ENCODE data around the gene ZDHHC14. TPM values are rescaled to one million over a fixed set of nuclear protein-coding genes. Genes with fewer than 3 reads are reported as not detected.

Gene ZDHHC14
- total and polyA plus RNA-seq, 7 donors: 2.5 to 14.6 (median 4.3) TPM

DNA sequence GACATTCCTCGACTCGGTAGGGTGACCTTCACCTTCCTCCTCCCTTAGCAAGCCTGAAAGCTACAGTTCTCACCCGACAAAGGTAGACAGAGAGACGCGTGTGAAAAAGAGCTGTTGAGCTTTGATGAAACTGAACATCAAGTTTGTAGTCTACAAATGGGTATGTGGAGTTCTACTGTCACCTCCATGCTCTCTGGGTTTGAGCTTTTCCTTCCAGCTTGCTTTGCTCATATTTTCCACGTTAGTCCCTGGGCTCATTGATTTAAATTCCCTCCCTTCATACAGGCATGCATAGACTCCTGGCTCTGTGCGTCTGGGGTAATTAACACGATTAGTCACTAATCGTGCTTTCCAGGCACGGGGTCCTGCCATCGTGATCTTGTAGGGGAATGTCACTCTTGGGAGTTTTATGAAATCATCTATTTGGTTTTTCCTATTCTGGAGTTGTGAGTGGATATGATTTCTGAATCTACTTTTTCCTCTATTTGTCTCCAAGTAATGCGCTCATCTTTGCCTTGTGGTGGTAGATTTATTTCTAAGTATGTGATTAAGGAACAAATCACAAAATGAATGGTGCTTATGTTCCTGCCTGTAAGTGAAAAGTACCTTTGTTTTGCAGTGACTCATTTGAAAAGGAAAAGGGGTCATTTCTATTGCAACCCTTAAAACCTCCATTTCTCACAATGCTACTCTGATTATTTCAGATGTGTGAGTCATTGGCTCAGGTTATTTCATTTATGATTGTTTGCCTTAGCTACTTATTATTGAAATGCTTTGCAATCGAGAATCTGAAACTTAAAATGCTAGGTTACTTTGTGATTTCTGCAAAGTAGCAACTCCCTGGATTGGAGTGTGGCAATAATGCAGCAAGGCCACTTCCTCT lies 154.6 kb downstream of the ZDHHC14 start:
- no peaks in the 10 kb centered on the region for H3K27me3 ChIP-seq (ENCODE audit: insufficient read depth in 3 of 3, low read length in 2 of 3)
- TF ChIP-seq CTCF (IDR thresholded peaks at IDR 0.05): no peak
- H3K4me1 ChIP-seq: peaks cover 65% of the 10 kb centered on the region
- H3K36me3 ChIP-seq (ENCODE audit: insufficient read depth in 1 of 2, low read depth in 1 of 2): no peaks in the 10 kb centered on the region
- H3K27ac ChIP-seq: peak overlapping the region; percentile 20
- no peak for ATAC-seq
- no peaks in the 10 kb centered on the region for H3K9me3 ChIP-seq
- intact Hi-C loops (cut with DNase I): loop anchor here in 1 of 2 donors (5.0 kb wide), 1 partner anchor 98 kb away; no protein-coding TSS in a partner anchor
- WGBS, 3 donors: 33 to 44% (median 36%) methylated on average over 13 of the region's 13 CpGs
- no peak for DNase-seq
- H3K4me3 ChIP-seq: no peak overlapping the region

GRCh38 chr6:157536223-157536545 lies 155.2 kb downstream of the ZDHHC14 start:
- Histone ChIP-seq H3K36me3 (ENCODE audit: insufficient read depth in 1 of 2, low read depth in 1 of 2) (no peaks in the 10 kb centered on the region), H3K9me3 (no peaks in the 10 kb centered on the region), H3K27ac (peak overlapping the region; percentile 20), H3K4me3 (no peak overlapping the region), H3K4me1 (peaks cover 68% of the 10 kb centered on the region), H3K27me3 (ENCODE audit: insufficient read depth in 3 of 3, low read length in 2 of 3) (no peaks in the 10 kb centered on the region)
- intact Hi-C loops (cut with DNase I): loop anchor here in 1 of 2 donors (5.0 kb wide), 1 partner anchor 99 kb away; no protein-coding TSS in a partner anchor
- no peak for DNase-seq
- no peak for ATAC-seq
- WGBS, 3 donors: 23 to 39% (median 24%) methylated on average over 2 of the region's 2 CpGs
- TF ChIP-seq CTCF (IDR thresholded peaks at IDR 0.05): no peak

DNA sequence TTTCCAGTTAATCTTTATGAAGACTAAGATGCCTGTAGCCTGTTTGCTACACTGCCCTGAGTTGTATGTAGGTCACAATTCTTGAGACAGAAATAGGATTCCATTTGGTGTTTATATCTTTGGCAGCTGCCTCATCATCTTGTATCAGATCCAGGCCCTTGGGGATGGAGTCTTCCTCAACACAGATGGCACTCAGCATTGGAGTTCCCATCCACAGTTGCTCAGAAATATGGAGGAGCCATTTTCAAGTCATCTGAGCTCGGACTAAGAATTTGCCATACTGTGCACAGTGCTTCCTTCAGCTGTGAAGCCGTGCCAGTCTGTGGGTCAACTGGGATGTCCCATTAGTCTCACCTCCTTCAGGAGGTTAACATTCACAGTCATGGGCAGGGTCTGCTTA lies 156.6 kb downstream of the ZDHHC14 start:
- Histone ChIP-seq H3K9me3 (no peaks in the 10 kb centered on the region), H3K4me1 (peaks cover 75% of the 10 kb centered on the region), H3K27ac (peak overlapping the region; percentile 77), H3K27me3 (ENCODE audit: insufficient read depth in 3 of 3, low read length in 2 of 3) (no peaks in the 10 kb centered on the region), H3K36me3 (ENCODE audit: insufficient read depth in 1 of 2, low read depth in 1 of 2) (no peaks in the 10 kb centered on the region), H3K4me3 (no peak overlapping the region)
- ATAC-seq (peak; percentile 58 to 76 (median 74)), DNase-seq (no peak)
- no peak for TF ChIP-seq CTCF (IDR thresholded peaks at IDR 0.05)
- intact Hi-C loops (cut with DNase I): loop anchor here in 1 of 2 donors (5.0 kb wide), 1 partner anchor 100 kb away; no protein-coding TSS in a partner anchor
- WGBS, 3 donors: 28 to 67% (median 33%) methylated on average over 2 of the region's 2 CpGs

- 79 to 97% (median 87%) methylated on average over 5 of the region's 5 CpGs for WGBS, 3 donors
- H3K4me1 ChIP-seq: peaks cover 78% of the 10 kb centered on the region
- DNase-seq (no peak), ATAC-seq (no peak)
- no peaks in the 10 kb centered on the region for H3K9me3 ChIP-seq
- intact Hi-C loops (cut with DNase I): loop anchor here in 1 of 2 donors (5.0 kb wide), 1 partner anchor 101 kb away; no protein-coding TSS in a partner anchor
- peak overlapping the region; percentile 77 for H3K27ac ChIP-seq
- TF ChIP-seq CTCF (IDR thresholded peaks at IDR 0.05): no peak
- H3K4me3 ChIP-seq: no peak overlapping the region
- H3K36me3 ChIP-seq (ENCODE audit: insufficient read depth in 1 of 2, low read depth in 1 of 2): no peaks in the 10 kb centered on the region
- no peaks in the 10 kb centered on the region for H3K27me3 ChIP-seq (ENCODE audit: insufficient read depth in 3 of 3, low read length in 2 of 3)
These were observed 157.2 kb downstream of the ZDHHC14 start for GRCh38 chr6:157538168-157538567.
